ENCODE data around the gene MED28. TPM values are rescaled to one million over a fixed set of nuclear protein-coding genes. Genes with fewer than 3 reads are reported as not detected.
"Not testable (repeated sequence)": the region's sequence is repeated elsewhere in the genome, so short reads cannot be mapped to it uniquely, and the experiment has no call there.

MED28 gene
- total and polyA plus RNA-seq, 2 of the 4 experiments (the other 2 are of a cell fraction), result 8.8 to 9.3 TPM

DNA sequence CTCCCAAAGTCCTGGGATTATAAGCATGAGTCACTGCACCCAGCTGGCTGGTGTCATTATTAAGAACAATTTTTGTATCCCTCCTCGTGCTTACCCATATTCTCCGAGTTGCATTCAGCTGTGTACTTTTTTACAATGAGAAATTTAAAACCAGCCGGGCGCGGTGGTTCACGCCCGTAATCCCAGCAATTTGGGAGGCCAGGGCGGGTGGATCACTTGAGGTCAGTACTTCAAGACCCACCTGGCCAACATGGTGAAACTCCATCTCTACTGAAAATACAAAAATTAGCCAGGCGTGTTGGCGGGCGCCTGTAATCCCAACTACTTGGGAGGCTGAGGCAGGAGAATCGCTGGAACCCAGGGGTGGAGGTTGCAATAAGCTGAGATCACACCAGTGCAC, 39.3 kb upstream of the MED28 start:
- H4K5ac ChIP-seq (ENCODE audit: low read depth, low read length); H3K23ac ChIP-seq (ENCODE audit: low read depth, low read length); CTCF ChIA-PET; H2BK15ac ChIP-seq (ENCODE audit: low read depth, low read length); H3K27ac ChIP-seq (ENCODE audit: insufficient read depth, low read length); H3K4me2 ChIP-seq (ENCODE audit: low read depth, low read length); DNase-seq; H4K8ac ChIP-seq (ENCODE audit: low read depth in 2 of 2, low read length in 2 of 2); H3K4me3 ChIP-seq (ENCODE audit: insufficient read depth, low read depth, low read length); H3K27me3 ChIP-seq (ENCODE audit: control insufficient read depth, insufficient read depth, low read length); H3K36me3 ChIP-seq (ENCODE audit: control insufficient read depth, insufficient read depth, low read length); H3K56ac ChIP-seq (ENCODE audit: extremely low read depth, insufficient read depth, low read length); H3K9me3 ChIP-seq (ENCODE audit: control insufficient read depth, insufficient read depth, low read length); H3K4ac ChIP-seq (ENCODE audit: low read depth, low read length); H3K4me1 ChIP-seq (ENCODE audit: control insufficient read depth, insufficient read depth, low read length); H2BK5ac ChIP-seq (ENCODE audit: low read depth, low read length, poor library complexity, severe bottlenecking); H2AK5ac ChIP-seq (ENCODE audit: low read depth, low read length); H4K91ac ChIP-seq (ENCODE audit: insufficient read depth, low read depth, low read length); H2AFZ ChIP-seq (replicated peaks; ENCODE audit: low read length, poor library complexity); H3K9me1 ChIP-seq (ENCODE audit: insufficient read depth, low read length); H3K18ac ChIP-seq (ENCODE audit: low read depth, low read length); dilution Hi-C loops (cut with HindIII; ENCODE audit: low sequenced_read_pairs, unreplicated experiment); H2BK120ac ChIP-seq (ENCODE audit: low read depth, low read length); H4K20me1 ChIP-seq (ENCODE audit: insufficient read depth, low read length); H2AK9ac ChIP-seq (replicated peaks; ENCODE audit: low read depth, low read length, poor library complexity); H2BK20ac ChIP-seq (ENCODE audit: low read depth, low read length); ATAC-seq (ENCODE audit: low read depth); H3K9ac ChIP-seq (ENCODE audit: low read depth, low read length); BruUV-seq (replicated peaks); H3K14ac ChIP-seq (replicated peaks; ENCODE audit: low read depth, low read length); POLR2A ChIA-PET (ENCODE audit: unreplicated experiment): not testable (repeated sequence)
- H3K79me1 ChIP-seq (ENCODE audit: low read depth in 1 of 2, low read length in 2 of 2), result peaks cover 16 to 21% of the 10 kb centered on the region in 2 experiments
- intact Hi-C loops (cut with micrococcal nuclease) (loop anchor here (5.0 kb wide), 1 partner anchor 447 kb away; the partner anchor contains the start of gene LCORL), in situ Hi-C loops (cut with MboI; ENCODE audit: low sequenced_read_pairs) (loop anchor here (25.0 kb wide), 2 partner anchors 237 to 437 kb away; partner anchors contain the start of genes DCAF16, LCORL and NCAPG)
- WGBS, 2 experiments (ENCODE audit: extremely low coverage in 2 of 2, insufficient read length in 1 of 2), result 92% methylated on average over 7 of the region's 12 CpGs; no CpG with 5 or more reads in 1 of the 2 experiments
